GM10847 (cell line): ENCODE data around the gene PSPN.

Source experiments
- POLR2A ChIP-seq: IDR thresholded peaks from 2 replicates; pipeline ENCODE4 v1.6.1; 2011; ENCODE audit not compliant: insufficient read length; ENCODE audit errors: extremely low read depth

The PSPN gene

DNA sequence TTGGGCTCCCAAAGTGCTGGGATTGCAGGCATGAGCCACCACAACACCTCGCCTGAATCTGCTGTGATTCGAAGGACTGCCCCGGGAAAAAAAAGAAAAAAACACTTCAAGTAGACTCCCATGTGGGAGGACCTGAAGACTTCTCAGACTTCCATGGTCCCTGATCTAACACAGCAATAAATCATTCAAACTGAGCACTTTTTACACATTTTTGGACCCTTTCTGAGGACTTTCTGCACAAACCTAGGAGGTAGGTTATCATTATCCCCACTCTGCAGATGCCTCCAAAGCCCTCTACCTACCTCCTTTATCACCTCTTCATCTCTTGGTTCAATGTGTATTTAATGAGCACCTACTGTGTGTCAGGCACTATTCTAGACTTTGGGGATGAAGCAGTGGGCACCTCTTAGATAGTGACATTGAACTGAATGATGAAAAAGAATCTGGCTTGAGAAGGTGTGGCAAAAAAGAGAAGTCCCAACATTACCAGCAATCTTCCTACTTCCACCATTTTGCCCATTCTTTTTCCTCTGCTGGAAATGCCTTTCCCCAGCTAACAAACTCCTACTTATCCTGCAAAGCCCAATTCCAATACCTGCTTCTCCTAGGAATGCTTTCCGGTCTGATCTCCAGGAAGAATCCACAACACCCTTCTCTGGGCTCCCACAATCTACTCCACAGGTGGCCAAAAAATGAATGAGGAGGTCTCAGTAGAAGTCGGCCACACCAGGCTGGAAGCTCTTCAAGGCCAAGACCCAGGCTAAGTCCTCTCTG lies 16.0 kb downstream of the PSPN start:
- TF ChIP-seq POLR2A = no peak

DNA sequence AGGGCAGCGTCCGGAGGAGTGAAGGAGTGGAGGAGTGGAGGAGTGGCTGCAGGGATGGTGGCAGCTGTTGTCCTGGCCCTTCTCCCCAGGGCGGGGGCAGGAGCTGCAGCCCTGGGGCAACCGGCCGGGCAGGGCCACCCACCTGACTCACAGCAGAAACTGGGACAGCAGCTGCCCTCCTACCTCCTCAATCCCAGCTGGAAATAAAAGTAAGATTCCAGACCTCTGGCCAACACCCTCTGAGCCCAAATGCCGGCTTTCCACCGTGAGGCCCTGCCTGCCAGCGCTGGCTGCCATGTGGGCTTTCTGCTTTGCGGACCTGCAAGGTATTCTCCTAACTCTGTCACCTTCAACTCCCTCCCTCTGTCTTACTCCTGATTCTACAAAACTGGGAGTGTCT lies 17.7 kb downstream of the PSPN start:
- no peak for TF ChIP-seq POLR2A

DNA sequence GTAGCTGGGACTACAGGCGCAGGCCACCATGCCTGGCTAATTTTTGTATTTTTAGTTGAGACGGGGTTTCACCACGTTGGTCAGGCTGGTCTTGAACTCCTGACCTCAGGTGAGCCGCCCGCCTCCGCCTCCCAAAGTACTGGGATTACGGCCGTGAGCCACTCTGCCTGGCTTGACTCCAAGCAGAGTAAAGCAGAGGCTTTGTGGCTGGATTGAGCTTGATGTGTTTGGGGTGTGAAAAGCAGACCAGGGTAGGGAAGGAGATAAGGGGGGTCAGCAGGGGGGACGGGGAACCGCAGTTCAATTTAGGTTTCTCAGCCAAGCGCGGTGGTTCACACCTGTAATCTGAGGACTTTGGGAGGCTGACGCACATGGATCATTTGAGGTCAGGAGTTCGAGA lies 18.6 kb downstream of the PSPN start:
- no peak for TF ChIP-seq POLR2A

- no peak for TF ChIP-seq POLR2A
Observed at GRCh38 chr19:6354098-6354674, 21.5 kb downstream of the PSPN start.

- no peak for TF ChIP-seq POLR2A
Observed at GRCh38 chr19:6352381-6353165, 23.2 kb downstream of the PSPN start.

GRCh38 chr19:6350688-6351087 lies 25.0 kb downstream of the PSPN start:
- TF ChIP-seq POLR2A = no peak

GRCh38 chr19:6343462-6343861 lies 32.3 kb downstream of the PSPN start:
- TF ChIP-seq POLR2A = no peak

- no peak for TF ChIP-seq POLR2A
Observed at GRCh38 chr19:6340493-6341201, 35.1 kb downstream of the PSPN start.

- no peak for TF ChIP-seq POLR2A
Observed at GRCh38 chr19:6334490-6335285, 41.0 kb downstream of the PSPN start.

- TF ChIP-seq POLR2A = no peak
Observed at GRCh38 chr19:6333439-6333838, 42.3 kb downstream of the PSPN start, which contains the start of gene ACER1. ACER1 (minus strand) TSS chr19:6333612; CDS start chr19:6333551, 61 bp downstream.

DNA sequence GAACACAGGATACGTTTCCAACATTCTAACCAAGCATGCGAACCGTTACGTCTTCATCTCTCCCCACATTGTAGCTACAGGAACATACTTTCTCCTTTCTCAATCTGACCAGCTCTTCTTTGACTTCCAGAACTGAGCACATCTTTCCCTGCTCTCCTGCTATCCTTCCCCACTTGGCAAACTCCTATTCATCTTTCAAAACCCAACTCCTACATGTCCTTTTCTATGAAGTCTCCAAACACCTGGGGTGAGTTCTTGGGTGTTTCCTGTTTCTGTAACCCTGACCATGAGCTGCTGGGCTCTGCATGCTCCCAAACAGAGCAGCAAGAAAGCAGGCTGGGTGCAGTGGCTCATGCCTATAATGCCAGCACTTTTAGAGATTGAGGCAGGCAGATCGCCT lies 48.9 kb downstream of the PSPN start:
- no peak for TF ChIP-seq POLR2A

- TF ChIP-seq POLR2A = no peak
Observed at GRCh38 chr19:6325614-6326013, 50.1 kb downstream of the PSPN start.
